ENCODE measurements around the gene RPL41. TPM values are rescaled to one million over a fixed set of nuclear protein-coding genes. Genes with fewer than 3 reads are reported as not detected.
A peak's percentile ranks its signal among the peaks of the same experiment; 100 is the strongest.

RPL41 gene
- total RNA-seq, 1 donor from 2014 or later = 2,726 TPM

DNA sequence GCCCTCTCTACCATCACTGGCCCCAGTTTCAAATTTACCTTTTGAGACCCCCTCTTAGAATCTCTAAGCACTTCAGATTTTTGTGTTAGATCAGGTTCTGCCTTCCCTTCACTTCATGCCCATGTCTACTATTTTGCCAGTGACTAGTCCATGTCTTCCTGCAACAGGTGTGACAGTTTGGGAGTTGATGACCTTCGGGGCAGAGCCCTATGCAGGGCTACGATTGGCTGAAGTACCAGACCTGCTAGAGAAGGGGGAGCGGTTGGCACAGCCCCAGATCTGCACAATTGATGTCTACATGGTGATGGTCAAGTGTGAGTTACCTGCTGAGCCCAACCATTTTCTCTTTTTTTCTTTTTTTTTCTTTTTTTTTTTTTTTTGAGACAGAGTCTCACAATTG lies 17.8 kb upstream of the RPL41 start:
- no peak for ATAC-seq
- DNase-seq = no peak
- Histone ChIP-seq H3K36me3 (peaks cover 10% of the 10 kb centered on the region), H3K4me3 (no peak overlapping the region), H3K27ac (no peak overlapping the region), H3K4me1 (peaks cover 6% of the 10 kb centered on the region), H3K9me3 (no peaks in the 10 kb centered on the region), H3K27me3 (no peaks in the 10 kb centered on the region)
- TF ChIP-seq, protein P1, sequence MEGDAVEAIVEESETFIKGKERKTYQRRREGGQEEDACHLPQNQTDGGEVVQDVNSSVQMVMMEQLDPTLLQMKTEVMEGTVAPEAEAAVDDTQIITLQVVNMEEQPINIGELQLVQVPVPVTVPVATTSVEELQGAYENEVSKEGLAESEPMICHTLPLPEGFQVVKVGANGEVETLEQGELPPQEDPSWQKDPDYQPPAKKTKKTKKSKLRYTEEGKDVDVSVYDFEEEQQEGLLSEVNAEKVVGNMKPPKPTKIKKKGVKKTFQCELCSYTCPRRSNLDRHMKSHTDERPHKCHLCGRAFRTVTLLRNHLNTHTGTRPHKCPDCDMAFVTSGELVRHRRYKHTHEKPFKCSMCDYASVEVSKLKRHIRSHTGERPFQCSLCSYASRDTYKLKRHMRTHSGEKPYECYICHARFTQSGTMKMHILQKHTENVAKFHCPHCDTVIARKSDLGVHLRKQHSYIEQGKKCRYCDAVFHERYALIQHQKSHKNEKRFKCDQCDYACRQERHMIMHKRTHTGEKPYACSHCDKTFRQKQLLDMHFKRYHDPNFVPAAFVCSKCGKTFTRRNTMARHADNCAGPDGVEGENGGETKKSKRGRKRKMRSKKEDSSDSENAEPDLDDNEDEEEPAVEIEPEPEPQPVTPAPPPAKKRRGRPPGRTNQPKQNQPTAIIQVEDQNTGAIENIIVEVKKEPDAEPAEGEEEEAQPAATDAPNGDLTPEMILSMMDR (IDR thresholded peaks at IDR 0.05) = no peak
- intact Hi-C loops (cut with DNase I) = no loop called here

DNA sequence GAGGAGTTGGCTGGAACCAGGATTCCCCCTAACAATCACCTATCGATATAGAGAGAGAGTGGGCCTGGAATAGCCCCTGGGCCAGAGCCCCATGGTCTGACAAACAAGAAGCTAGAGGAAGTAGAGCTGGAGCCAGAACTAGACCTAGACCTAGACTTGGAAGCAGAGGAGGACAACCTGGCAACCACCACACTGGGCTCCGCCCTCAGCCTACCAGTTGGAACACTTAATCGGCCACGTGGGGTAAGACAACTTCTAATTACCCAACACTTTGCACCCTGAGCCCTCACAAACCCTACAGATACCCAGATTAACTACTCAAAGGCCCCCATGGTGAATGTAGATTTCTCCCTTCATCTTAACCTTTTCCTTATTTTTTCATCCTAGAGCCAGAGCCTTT lies 16.6 kb upstream of the RPL41 start:
- no peaks in the 10 kb centered on the region for H3K9me3 ChIP-seq

DNA sequence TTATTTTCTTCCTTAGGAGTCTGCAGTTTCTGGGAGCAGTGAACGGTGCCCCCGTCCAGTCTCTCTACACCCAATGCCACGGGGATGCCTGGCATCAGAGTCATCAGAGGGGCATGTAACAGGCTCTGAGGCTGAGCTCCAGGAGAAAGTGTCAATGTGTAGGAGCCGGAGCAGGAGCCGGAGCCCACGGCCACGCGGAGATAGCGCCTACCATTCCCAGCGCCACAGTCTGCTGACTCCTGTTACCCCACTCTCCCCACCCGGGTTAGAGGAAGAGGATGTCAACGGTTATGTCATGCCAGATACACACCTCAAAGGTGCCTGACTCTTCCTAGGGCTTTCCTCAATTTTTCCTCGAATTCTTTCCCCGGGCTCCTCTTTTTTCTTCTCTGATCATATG lies 15.4 kb upstream of the RPL41 start:
- intact Hi-C loops (cut with DNase I) = no loop called here
- Histone ChIP-seq H3K27me3 (no peaks in the 10 kb centered on the region), H3K4me3 (no peak overlapping the region), H3K36me3 (peaks cover under 1% of the 10 kb centered on the region), H3K27ac (no peak overlapping the region), H3K9me3 (no peaks in the 10 kb centered on the region), H3K4me1 (peaks cover 17% of the 10 kb centered on the region)
- no peak for DNase-seq
- ATAC-seq = no peak
- TF ChIP-seq, protein P1 (IDR thresholded peaks at IDR 0.05) = no peak

More for the DNA sequence above, 16.6 kb upstream of the RPL41 start:
- TF ChIP-seq, protein P1 (IDR thresholded peaks at IDR 0.05) = no peak
- ATAC-seq (no peak), DNase-seq (no peak)
- Histone ChIP-seq H3K27me3 (no peaks in the 10 kb centered on the region), H3K27ac (no peak overlapping the region), H3K36me3 (peaks cover 10% of the 10 kb centered on the region), H3K4me3 (no peak overlapping the region), H3K4me1 (peaks cover 8% of the 10 kb centered on the region)
- intact Hi-C loops (cut with DNase I) = no loop called here

DNA sequence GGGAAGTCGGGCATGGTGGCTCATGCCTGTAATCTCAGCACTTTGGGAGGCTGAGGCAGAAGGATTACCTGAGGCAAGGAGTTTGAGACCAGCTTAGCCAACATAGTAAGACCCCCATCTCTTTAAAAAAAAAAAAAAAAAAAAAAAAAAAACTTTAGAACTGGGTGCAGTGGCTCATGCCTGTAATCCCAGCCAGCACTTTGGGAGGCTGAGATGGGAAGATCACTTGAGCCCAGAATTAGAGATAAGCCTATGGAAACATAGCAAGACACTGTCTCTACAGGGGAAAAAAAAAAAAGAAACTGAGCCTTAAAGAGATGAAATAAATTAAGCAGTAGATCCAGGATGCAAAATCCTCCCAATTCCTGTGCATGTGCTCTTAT lies 13.8 kb upstream of the RPL41 start:
- TF ChIP-seq, protein P1 (IDR thresholded peaks at IDR 0.05) = no peak
- Histone ChIP-seq H3K27ac (peak overlapping the region; percentile 88), H3K27me3 (no peaks in the 10 kb centered on the region), H3K9me3 (no peaks in the 10 kb centered on the region), H3K36me3 (peaks cover 10% of the 10 kb centered on the region), H3K4me3 (no peak overlapping the region), H3K4me1 (peaks cover 21% of the 10 kb centered on the region)
- DNase-seq = no peak
- ATAC-seq = no peak
- intact Hi-C loops (cut with DNase I) = no loop called here

DNA sequence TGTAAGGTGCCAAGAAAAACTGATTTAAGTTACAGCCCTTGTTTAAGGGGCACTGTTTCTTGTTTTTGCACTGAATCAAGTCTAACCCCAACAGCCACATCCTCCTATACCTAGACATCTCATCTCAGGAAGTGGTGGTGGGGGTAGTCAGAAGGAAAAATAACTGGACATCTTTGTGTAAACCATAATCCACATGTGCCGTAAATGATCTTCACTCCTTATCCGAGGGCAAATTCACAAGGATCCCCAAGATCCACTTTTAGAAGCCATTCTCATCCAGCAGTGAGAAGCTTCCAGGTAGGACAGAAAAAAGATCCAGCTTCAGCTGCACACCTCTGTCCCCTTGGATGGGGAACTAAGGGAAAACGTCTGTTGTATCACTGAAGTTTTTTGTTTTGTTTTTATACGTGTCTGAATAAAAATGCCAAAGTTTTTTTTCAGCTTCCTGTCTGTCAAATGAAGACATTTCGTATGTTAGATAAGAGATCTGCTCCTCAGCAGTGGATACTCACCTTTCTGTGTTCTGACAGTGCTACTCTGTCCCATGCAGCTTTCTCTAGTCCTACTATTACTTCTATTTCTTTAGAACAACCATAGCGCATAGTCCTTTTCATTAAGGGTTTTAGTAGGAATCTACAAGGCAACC lies 13.2 kb upstream of the RPL41 start:
- H3K4me3 ChIP-seq = peak overlapping the region; percentile 83
- peaks cover 21% of the 10 kb centered on the region for H3K4me1 ChIP-seq
- peaks cover 15% of the 10 kb centered on the region for H3K36me3 ChIP-seq
- H3K27ac ChIP-seq = peak overlapping the region; percentile 88
- ATAC-seq = no peak
- no peak for DNase-seq
- no peaks in the 10 kb centered on the region for H3K27me3 ChIP-seq
- intact Hi-C loops (cut with DNase I) = no loop called here
- no peaks in the 10 kb centered on the region for H3K9me3 ChIP-seq
- TF ChIP-seq, protein P1 (IDR thresholded peaks at IDR 0.05) = no peak

DNA sequence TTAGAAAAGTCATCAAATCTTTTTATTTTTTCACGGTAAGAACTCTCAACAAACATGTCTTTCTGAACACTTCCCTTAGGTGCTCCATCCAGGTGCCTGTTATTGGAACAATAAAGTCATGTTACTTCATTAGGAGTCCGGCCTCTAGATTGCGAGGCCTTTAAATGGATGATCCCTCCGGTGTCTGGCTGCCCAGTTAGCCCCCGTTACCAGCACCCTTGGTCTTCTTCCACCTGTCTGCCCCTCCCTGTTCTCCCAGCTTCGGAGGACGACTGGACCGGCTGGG lies 12.7 kb upstream of the RPL41 start:
- ATAC-seq (no peak), DNase-seq (no peak)
- peak overlapping the region; percentile 83 for H3K4me3 ChIP-seq
- TF ChIP-seq, protein P1 (IDR thresholded peaks at IDR 0.05) = no peak
- intact Hi-C loops (cut with DNase I) = no loop called here
- H3K36me3 ChIP-seq = peaks cover 21% of the 10 kb centered on the region
- peak overlapping the region; percentile 88 for H3K27ac ChIP-seq
- peaks cover 21% of the 10 kb centered on the region for H3K4me1 ChIP-seq
- no peaks in the 10 kb centered on the region for H3K9me3 ChIP-seq
- H3K27me3 ChIP-seq = no peaks in the 10 kb centered on the region
